ENCODE measurements around the gene MLPH.
A peak's percentile ranks its signal among the peaks of the same experiment; 100 is the strongest.

The MLPH gene

DNA sequence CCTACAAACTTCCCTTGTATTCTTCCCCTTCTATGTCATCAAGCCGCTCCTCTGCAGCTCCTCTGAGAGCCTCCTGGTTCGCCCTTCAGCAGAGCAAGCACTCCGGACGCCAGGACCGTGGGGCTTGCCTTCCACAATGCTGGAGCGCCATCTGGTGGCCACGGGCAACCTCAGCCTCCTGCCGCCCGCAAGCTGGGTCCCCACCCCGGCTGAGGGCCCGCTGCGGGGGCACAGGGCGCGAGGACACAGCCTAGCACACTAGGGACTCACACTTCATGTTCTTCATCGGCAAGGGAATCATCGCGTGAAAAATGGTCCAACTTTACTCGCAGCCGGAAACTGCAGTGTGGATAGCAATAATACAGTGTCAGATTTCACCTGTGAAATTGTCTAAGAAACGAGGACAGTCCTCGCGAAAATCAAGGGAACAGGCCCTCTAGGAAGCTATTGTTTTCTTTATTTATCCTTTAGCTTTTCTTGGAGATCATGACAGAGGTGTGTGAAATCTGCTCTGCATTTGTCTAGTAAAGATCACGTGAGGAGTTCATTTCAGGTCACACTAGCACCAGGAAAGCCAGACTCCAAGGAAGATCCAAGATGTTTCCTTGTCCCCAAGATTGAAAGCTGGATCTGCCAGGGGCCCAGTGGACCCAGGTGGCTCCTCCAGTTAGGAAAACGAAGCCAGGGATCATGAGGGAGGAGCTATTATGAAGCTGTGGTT lies 85.1 kb downstream of the MLPH start:
- Histone ChIP-seq H3K9me3 (ENCODE audit: control insufficient read depth, low read length) (no peaks in the 10 kb centered on the region), H2BK5ac (ENCODE audit: low read depth, low read length, poor library complexity, severe bottlenecking) (no peak overlapping the region), H3K27me3 (ENCODE audit: control insufficient read depth in 1 of 2, insufficient read depth in 1 of 2, low read length in 2 of 2) (peaks cover 0 to 10% of the 10 kb centered on the region in 2 experiments), H3K4me2 (ENCODE audit: low read length, poor library complexity, severe bottlenecking) (peak overlapping the region; percentile 77), H2AFZ (ENCODE audit: low read depth, low read length) (no peak overlapping the region), H3K18ac (ENCODE audit: low read depth in 1 of 2, low read length in 2 of 2) (peak overlapping the region; percentile 11 to 79), H4K8ac (ENCODE audit: low read length) (peak overlapping the region; percentile 83), H2BK12ac (ENCODE audit: low read length in 2 of 2) (peak overlapping the region; percentile 60 to 75), H3K4me3 (ENCODE audit: insufficient read depth in 1 of 2, low read depth in 1 of 2, low read length in 2 of 2) (peak overlapping the region in 1 of 2 experiments; percentile 58), H3K36me3 (ENCODE audit: control insufficient read depth in 1 of 2, insufficient read depth in 2 of 2, low read depth in 1 of 2, low read length in 2 of 2) (no peaks in the 10 kb centered on the region), H2BK120ac (ENCODE audit: low read depth, low read length) (no peak overlapping the region), H2BK15ac (ENCODE audit: low read depth, poor library complexity, severe bottlenecking) (no peak overlapping the region), H3K4me1 (ENCODE audit: control insufficient read depth, insufficient read depth, low read depth, low read length) (peaks cover 7% of the 10 kb centered on the region), H3K9ac (ENCODE audit: low read length) (peak overlapping the region; percentile 67), H3K4ac (ENCODE audit: low read depth in 1 of 2, low read length in 2 of 2) (peak overlapping the region; percentile 39 to 74), H3K79me1 (replicated peaks; ENCODE audit: low read length, poor library complexity, severe bottlenecking) (no peaks in the 10 kb centered on the region), H2AK5ac (ENCODE audit: low read length, severe bottlenecking) (peak overlapping the region; percentile 15), H3K14ac (ENCODE audit: low read length in 2 of 2) (peak overlapping the region in 1 of 2 experiments; percentile 44), H3K23ac (ENCODE audit: low read length in 2 of 2) (peak overlapping the region in 1 of 2 experiments; percentile 23), H3K27ac (ENCODE audit: low read length, poor library complexity, severe bottlenecking) (no peak overlapping the region), H4K91ac (ENCODE audit: low read length) (peak overlapping the region; percentile 55)
- peak; percentile 88 for DNase-seq
- WGBS = 17% methylated on average over 24 of the region's 24 CpGs

DNA sequence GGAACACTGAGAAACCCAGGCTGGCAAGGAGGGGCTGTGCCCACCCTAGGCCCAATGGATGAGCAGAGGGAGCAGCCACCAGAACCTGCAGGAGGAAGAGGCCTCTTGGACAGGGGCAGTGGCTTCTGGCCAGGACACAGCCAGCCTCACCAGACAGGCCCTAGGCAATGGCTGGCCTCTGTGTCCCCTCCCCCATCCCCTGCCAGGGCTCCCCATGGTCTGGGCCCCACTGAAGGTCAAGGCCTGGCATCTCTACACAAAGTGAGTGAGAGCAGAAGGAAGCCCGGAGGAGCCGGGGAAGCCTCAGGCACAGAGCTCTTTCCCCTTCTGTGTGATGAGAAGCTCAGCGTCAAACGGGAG lies 85.7 kb downstream of the MLPH start:
- H3K4me3 ChIP-seq (ENCODE audit: insufficient read depth in 1 of 2, low read depth in 1 of 2, low read length in 2 of 2) = no peak overlapping the region
- H3K4me2 ChIP-seq (ENCODE audit: low read length, poor library complexity, severe bottlenecking) = no peak overlapping the region
- peak overlapping the region; percentile 4 to 73 for H2BK12ac ChIP-seq (ENCODE audit: low read length in 2 of 2)
- H4K91ac ChIP-seq (ENCODE audit: low read length) = peak overlapping the region; percentile 55
- peak overlapping the region in 1 of 2 experiments; percentile 62 for H3K14ac ChIP-seq (ENCODE audit: low read length in 2 of 2)
- peak overlapping the region in 1 of 2 experiments; percentile 23 for H3K23ac ChIP-seq (ENCODE audit: low read length in 2 of 2)
- no peak overlapping the region for H3K27ac ChIP-seq (ENCODE audit: low read length, poor library complexity, severe bottlenecking)
- no peak overlapping the region for H2BK15ac ChIP-seq (ENCODE audit: low read depth, poor library complexity, severe bottlenecking)
- H3K27me3 ChIP-seq (ENCODE audit: control insufficient read depth in 1 of 2, insufficient read depth in 1 of 2, low read length in 2 of 2) = peaks cover 0 to 11% of the 10 kb centered on the region in 2 experiments
- no peak overlapping the region for H2AFZ ChIP-seq (ENCODE audit: low read depth, low read length)
- peak overlapping the region; percentile 67 for H3K9ac ChIP-seq (ENCODE audit: low read length)
- H3K9me3 ChIP-seq (ENCODE audit: control insufficient read depth, low read length) = no peaks in the 10 kb centered on the region
- no peak overlapping the region for H2BK120ac ChIP-seq (ENCODE audit: low read depth, low read length)
- no peak for DNase-seq
- H3K4me1 ChIP-seq (ENCODE audit: control insufficient read depth, insufficient read depth, low read depth, low read length) = peaks cover 7% of the 10 kb centered on the region
- H2AK5ac ChIP-seq (ENCODE audit: low read length, severe bottlenecking) = peak overlapping the region; percentile 15
- no peaks in the 10 kb centered on the region for H3K79me1 ChIP-seq (replicated peaks; ENCODE audit: low read length, poor library complexity, severe bottlenecking)
- H3K4ac ChIP-seq (ENCODE audit: low read depth in 1 of 2, low read length in 2 of 2) = peak overlapping the region; percentile 39 to 74
- no peak overlapping the region for H2BK5ac ChIP-seq (ENCODE audit: low read depth, low read length, poor library complexity, severe bottlenecking)
- peak overlapping the region; percentile 83 for H4K8ac ChIP-seq (ENCODE audit: low read length)
- no peaks in the 10 kb centered on the region for H3K36me3 ChIP-seq (ENCODE audit: control insufficient read depth in 1 of 2, insufficient read depth in 2 of 2, low read depth in 1 of 2, low read length in 2 of 2)
- H3K18ac ChIP-seq (ENCODE audit: low read depth in 1 of 2, low read length in 2 of 2) = peak overlapping the region; percentile 11 to 79
- 87% methylated on average over 4 of the region's 4 CpGs for WGBS

GRCh38 chr2:237573721-237574415 lies 86.8 kb downstream of the MLPH start:
- Histone ChIP-seq H3K14ac (ENCODE audit: low read length in 2 of 2) (no peak overlapping the region), H3K18ac (ENCODE audit: low read depth in 1 of 2, low read length in 2 of 2) (no peak overlapping the region), H3K27me3 (ENCODE audit: control insufficient read depth in 1 of 2, insufficient read depth in 1 of 2, low read length in 2 of 2) (peaks cover 0 to 16% of the 10 kb centered on the region in 2 experiments), H3K27ac (ENCODE audit: low read length, poor library complexity, severe bottlenecking) (no peak overlapping the region), H3K23ac (ENCODE audit: low read length in 2 of 2) (no peak overlapping the region), H4K91ac (ENCODE audit: low read length) (no peak overlapping the region), H3K9me3 (ENCODE audit: control insufficient read depth, low read length) (no peaks in the 10 kb centered on the region), H3K9ac (ENCODE audit: low read length) (no peak overlapping the region), H2AFZ (ENCODE audit: low read depth, low read length) (no peak overlapping the region), H3K4me3 (ENCODE audit: insufficient read depth in 1 of 2, low read depth in 1 of 2, low read length in 2 of 2) (no peak overlapping the region), H2BK12ac (ENCODE audit: low read length in 2 of 2) (no peak overlapping the region), H2BK5ac (ENCODE audit: low read depth, low read length, poor library complexity, severe bottlenecking) (no peak overlapping the region), H3K4me2 (ENCODE audit: low read length, poor library complexity, severe bottlenecking) (no peak overlapping the region), H2BK120ac (ENCODE audit: low read depth, low read length) (no peak overlapping the region), H2BK15ac (ENCODE audit: low read depth, poor library complexity, severe bottlenecking) (no peak overlapping the region), H3K4me1 (ENCODE audit: control insufficient read depth, insufficient read depth, low read depth, low read length) (peaks cover 7% of the 10 kb centered on the region), H2AK5ac (ENCODE audit: low read length, severe bottlenecking) (no peak overlapping the region), H4K8ac (ENCODE audit: low read length) (no peak overlapping the region), H3K4ac (ENCODE audit: low read depth in 1 of 2, low read length in 2 of 2) (no peak overlapping the region), H3K79me1 (replicated peaks; ENCODE audit: low read length, poor library complexity, severe bottlenecking) (no peaks in the 10 kb centered on the region), H3K36me3 (ENCODE audit: control insufficient read depth in 1 of 2, insufficient read depth in 2 of 2, low read depth in 1 of 2, low read length in 2 of 2) (no peaks in the 10 kb centered on the region)
- no peak for DNase-seq
- WGBS = 90% methylated on average over 8 of the region's 8 CpGs

- Histone ChIP-seq H3K23ac (ENCODE audit: low read length in 2 of 2) (no peak overlapping the region), H3K27me3 (ENCODE audit: control insufficient read depth in 1 of 2, insufficient read depth in 1 of 2, low read length in 2 of 2) (peaks cover 0 to 20% of the 10 kb centered on the region in 2 experiments), H3K4me1 (ENCODE audit: control insufficient read depth, insufficient read depth, low read depth, low read length) (peaks cover 7% of the 10 kb centered on the region), H4K8ac (ENCODE audit: low read length) (no peak overlapping the region), H3K14ac (ENCODE audit: low read length in 2 of 2) (no peak overlapping the region), H3K36me3 (ENCODE audit: control insufficient read depth in 1 of 2, insufficient read depth in 2 of 2, low read depth in 1 of 2, low read length in 2 of 2) (no peaks in the 10 kb centered on the region), H3K18ac (ENCODE audit: low read depth in 1 of 2, low read length in 2 of 2) (no peak overlapping the region), H2AFZ (ENCODE audit: low read depth, low read length) (no peak overlapping the region), H2BK12ac (ENCODE audit: low read length in 2 of 2) (no peak overlapping the region), H3K79me1 (replicated peaks; ENCODE audit: low read length, poor library complexity, severe bottlenecking) (no peaks in the 10 kb centered on the region), H3K4me3 (ENCODE audit: insufficient read depth in 1 of 2, low read depth in 1 of 2, low read length in 2 of 2) (no peak overlapping the region), H4K91ac (ENCODE audit: low read length) (peak overlapping the region; percentile 14), H3K27ac (ENCODE audit: low read length, poor library complexity, severe bottlenecking) (no peak overlapping the region), H2AK5ac (ENCODE audit: low read length, severe bottlenecking) (no peak overlapping the region), H3K9ac (ENCODE audit: low read length) (no peak overlapping the region), H2BK120ac (ENCODE audit: low read depth, low read length) (no peak overlapping the region), H3K4me2 (ENCODE audit: low read length, poor library complexity, severe bottlenecking) (no peak overlapping the region), H2BK5ac (ENCODE audit: low read depth, low read length, poor library complexity, severe bottlenecking) (no peak overlapping the region), H3K9me3 (ENCODE audit: control insufficient read depth, low read length) (no peaks in the 10 kb centered on the region), H3K4ac (ENCODE audit: low read depth in 1 of 2, low read length in 2 of 2) (no peak overlapping the region), H2BK15ac (ENCODE audit: low read depth, poor library complexity, severe bottlenecking) (no peak overlapping the region)
- DNase-seq = no peak
- 99% methylated on average over 8 of the region's 9 CpGs for WGBS
Measured at GRCh38 chr2:237574467-237574866, 87.4 kb downstream of the MLPH start.
